HCT116 (cell line): ENCODE data around the gene CCND2.

ENCODE experiments used
- CTCF ChIP-seq, 3 experiments: fragments of 200-600 bp in 1 of 3; sonication (generic) in 1 of 3; IDR thresholded peaks in 2 of 3; conservative IDR thresholded peaks in 1 of 3; 2 replicates each; pipeline ENCODE4 v1.5.1; 2012 to 2017; ENCODE audit warnings: low read depth in 2 of 3, low read length in 2 of 3, antibody characterized with exemption in 1 of 3, borderline replicate concordance in 1 of 3, control low read depth in 1 of 3, mild to moderate bottlenecking in 1 of 3, mixed read lengths in 1 of 3, mixed run types in 1 of 3, moderate library complexity in 1 of 3; ENCODE audit not compliant: insufficient read depth in 1 of 3
- MAX ChIP-seq: IDR thresholded peaks from 2 replicates; pipeline ENCODE4 v1.6.1; 2012
- POLR2AphosphoS5 ChIP-seq: IDR thresholded peaks from 2 replicates; pipeline ENCODE4 v1.6.1; 2011; ENCODE audit warnings: mild to moderate bottlenecking, low read depth, low read length, moderate library complexity
- REST ChIP-seq: IDR thresholded peaks from 2 replicates; pipeline ENCODE4 v1.6.1; 2012; ENCODE audit warnings: low read depth
- SIN3A ChIP-seq: IDR thresholded peaks from 2 replicates; pipeline ENCODE4 v1.6.1; 2012; ENCODE audit warnings: low read depth
- SRF ChIP-seq: IDR thresholded peaks from 2 replicates; pipeline ENCODE4 v1.6.1; 2012; ENCODE audit warnings: low read depth

- TF ChIP-seq MAX (no peak), REST (no peak), SIN3A (no peak), SRF (no peak), POLR2AphosphoS5 (no peak), CTCF (IDR thresholded peaks at IDR 0.05 in 2 of 3, conservative IDR thresholded peaks at IDR 0.05 in 1 of 3; ENCODE audit: borderline replicate concordance in 1 of 3, insufficient read depth in 1 of 3, low read depth in 2 of 3, low read length in 2 of 3) (no peak)
Observed at GRCh38 chr12:4239746-4240145, 33.8 kb upstream of the CCND2 start.
